Stomach (tissue), 9 donors: ENCODE measurements around the gene NDUFA9. TPM values are rescaled to one million over a fixed set of nuclear protein-coding genes. Genes with fewer than 3 reads are reported as not detected.

Source experiments
- DNase-seq, 2 donors: peaks; one replicate each; pipeline versions ENCODE4 v3.0.0 to v3.0.0-alpha.2; 2013 to 2019
- H3K27ac ChIP-seq, 5 donors: fragments of 200-600 bp in 4 of 5; sonication (generic) in 4 of 5; one replicate each; pipeline ENCODE4 v1.5.1; 2013 to 2019; ENCODE audit warnings: mild to moderate bottlenecking in 1 of 5, moderate library complexity in 1 of 5
- H3K27me3 ChIP-seq, 3 donors: fragments of 200-600 bp; sonication (generic); one replicate each; pipeline ENCODE4 v1.5.1; 2017 to 2019; ENCODE audit warnings: mixed run types in 1 of 3
- H3K36me3 ChIP-seq, 4 donors: fragments of 200-600 bp; sonication (generic); 1 replicate in 3 of 4; 2 replicates in 1 of 4; pipeline ENCODE4 v1.5.1; 2016 to 2019
- H3K4me1 ChIP-seq, 4 donors: fragments of 200-600 bp; sonication (generic); one replicate each; pipeline ENCODE4 v1.5.1; 2016 to 2019
- H3K4me3 ChIP-seq, 4 donors: fragments of 200-600 bp; sonication (generic) in 3 of 4; one replicate each; pipeline ENCODE4 v1.5.1; 2016 to 2019; ENCODE audit warnings: mild to moderate bottlenecking in 1 of 4
- H3K9me3 ChIP-seq, 4 donors: fragments of 200-600 bp; sonication (generic); one replicate each; pipeline ENCODE4 v1.5.1; 2016 to 2019
- EP300 ChIP-seq: sonication (generic); formaldehyde crosslinking; IDR thresholded peaks from one replicate; pipeline ENCODE4 v1.6.1; 2017; ENCODE audit warnings: antibody characterized with exemption
- POLR2A ChIP-seq, 4 donors: fragments of 450-650 bp; IDR thresholded peaks; one replicate each; pipeline ENCODE4 v1.6.1; 2016; ENCODE audit warnings: antibody characterized with exemption in 4 of 4, control low read depth in 2 of 4, mild to moderate bottlenecking in 1 of 4, moderate library complexity in 1 of 4
- POLR2AphosphoS5 ChIP-seq, 3 donors: sonication (generic); formaldehyde crosslinking; IDR thresholded peaks; one replicate each; pipeline ENCODE4 v1.6.1; 2016; ENCODE audit warnings: antibody characterized with exemption in 3 of 3
- WGBS, 5 donors: extraction: QIAGEN DNeasy Blood & Tissue Kit in 3 of 5; methylation state at CpG; one replicate each; pipeline versions ENCODE4 v1.1.5 to v1.1.7; 2013 to 2018; 5-methylcytosine and 5-hydroxymethylcytosine counted together
- intact Hi-C: fragments of 100-400 bp; cut with DNase I; formaldehyde crosslinking; loops from one replicate; pipeline ENCODE4 v1.15.1; 2023; ENCODE audit warnings: low total_unique reads
- polyA plus RNA-seq, 3 donors: library from polyadenylated mRNA; stranded (reverse); fragments of 200-250 nt; gene quantifications; one replicate each; pipeline ENCODE4 v1.2.3, GENCODE V29; 2013
- total RNA-seq, 5 donors: library from RNA; depleted of rRNA; stranded (reverse); fragments of >200 nt; gene quantifications; one replicate each; pipeline versions ENCODE4 v1.1.0 to v1.2.3, GENCODE V29; 2014 to 2016
- TF ChIP-seq, protein P1 (sequence below), 7 experiments: fragments of 450-650 bp in 4 of 7; fragments of 200-600 bp in 3 of 7; sonication (generic) in 3 of 7; IDR thresholded peaks; one replicate each; pipeline ENCODE4 v1.5.1; 2016 to 2019; ENCODE audit warnings: antibody characterized with exemption in 7 of 7, control low read depth in 2 of 7, mild to moderate bottlenecking in 1 of 7
- donor health status: healthy with polysubstance abuse.
- donor health status: Bipolar disorder and iron deficiency.
- donor health status: healthy.

Gene NDUFA9
- total and polyA plus RNA-seq, 8 donors: 10.5 to 72.4 (median 54.4) TPM

DNA sequence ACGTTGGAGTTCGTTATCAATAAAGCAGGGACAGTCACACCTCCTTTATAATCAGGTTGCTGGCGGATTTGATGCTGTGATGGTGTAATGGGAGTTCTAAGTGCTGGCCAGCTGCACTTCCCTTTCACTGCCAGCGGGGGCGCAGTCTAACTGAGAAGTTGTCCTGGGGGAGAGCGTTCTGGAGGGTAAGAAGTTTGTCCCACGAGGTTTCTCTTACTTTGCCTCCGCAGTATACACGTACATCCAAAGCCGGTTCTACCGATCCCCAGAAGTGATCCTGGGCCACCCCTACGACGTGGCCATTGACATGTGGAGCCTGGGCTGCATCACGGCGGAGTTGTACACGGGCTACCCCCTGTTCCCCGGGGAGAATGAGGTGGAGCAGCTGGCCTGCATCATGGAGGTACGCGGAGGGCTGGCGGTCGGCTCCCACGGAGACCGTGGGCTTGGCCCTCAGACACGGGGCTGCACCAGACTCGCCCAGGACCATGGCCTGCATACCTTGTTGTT lies 44.2 kb upstream of the NDUFA9 start:
- H3K4me3 ChIP-seq: peak overlapping the region; percentile 68 to 84 (median 76)
- peak; percentile 84 to 94 for DNase-seq
- peak overlapping the region in 4 of 5 donors; percentile 69 to 85 (median 77) for H3K27ac ChIP-seq
- H3K9me3 ChIP-seq: no peaks in the 10 kb centered on the region
- H3K27me3 ChIP-seq: no peaks in the 10 kb centered on the region
- intact Hi-C loops: no loop called here
- H3K36me3 ChIP-seq: peaks cover 0 to 27% (median 7%) of the 10 kb centered on the region in 4 donors
- TF ChIP-seq POLR2A (IDR thresholded peaks at IDR 0.05) (no peak), POLR2AphosphoS5 (IDR thresholded peaks at IDR 0.05) (peak; percentile 52 to 78 (median 62))
- TF ChIP-seq, protein P1, sequence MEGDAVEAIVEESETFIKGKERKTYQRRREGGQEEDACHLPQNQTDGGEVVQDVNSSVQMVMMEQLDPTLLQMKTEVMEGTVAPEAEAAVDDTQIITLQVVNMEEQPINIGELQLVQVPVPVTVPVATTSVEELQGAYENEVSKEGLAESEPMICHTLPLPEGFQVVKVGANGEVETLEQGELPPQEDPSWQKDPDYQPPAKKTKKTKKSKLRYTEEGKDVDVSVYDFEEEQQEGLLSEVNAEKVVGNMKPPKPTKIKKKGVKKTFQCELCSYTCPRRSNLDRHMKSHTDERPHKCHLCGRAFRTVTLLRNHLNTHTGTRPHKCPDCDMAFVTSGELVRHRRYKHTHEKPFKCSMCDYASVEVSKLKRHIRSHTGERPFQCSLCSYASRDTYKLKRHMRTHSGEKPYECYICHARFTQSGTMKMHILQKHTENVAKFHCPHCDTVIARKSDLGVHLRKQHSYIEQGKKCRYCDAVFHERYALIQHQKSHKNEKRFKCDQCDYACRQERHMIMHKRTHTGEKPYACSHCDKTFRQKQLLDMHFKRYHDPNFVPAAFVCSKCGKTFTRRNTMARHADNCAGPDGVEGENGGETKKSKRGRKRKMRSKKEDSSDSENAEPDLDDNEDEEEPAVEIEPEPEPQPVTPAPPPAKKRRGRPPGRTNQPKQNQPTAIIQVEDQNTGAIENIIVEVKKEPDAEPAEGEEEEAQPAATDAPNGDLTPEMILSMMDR (IDR thresholded peaks at IDR 0.05): peak in 5 of 7 experiments; percentile 88 to 99 (median 97)
- peaks cover 0 to 25% (median 20%) of the 10 kb centered on the region in 4 donors for H3K4me1 ChIP-seq
- WGBS, 5 donors: 0 to 2% (median 1%) methylated on average over 24 to 25 of the region's 25 CpGs

DNA sequence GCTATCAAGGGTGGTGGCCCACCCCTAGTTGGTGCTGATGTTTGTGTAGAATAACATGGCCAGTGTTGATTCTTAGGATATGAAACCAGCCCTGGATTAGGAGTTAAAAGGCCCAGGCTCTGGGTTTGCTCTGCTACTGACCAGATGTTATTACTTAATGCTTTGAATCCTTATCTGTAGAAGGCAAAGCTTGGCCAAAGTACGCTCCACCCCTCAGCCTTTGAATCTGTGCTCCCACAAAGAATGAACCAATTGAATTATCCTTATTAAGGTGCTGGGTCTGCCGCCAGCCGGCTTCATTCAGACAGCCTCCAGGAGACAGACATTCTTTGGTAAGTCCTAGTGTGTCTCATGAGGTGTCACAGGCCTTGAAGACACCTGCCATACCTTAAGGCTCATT lies 41.9 kb upstream of the NDUFA9 start:
- WGBS, 5 donors: 55 to 88% (median 70%) methylated on average over 3 of the region's 3 CpGs
- Histone ChIP-seq H3K9me3 (no peaks in the 10 kb centered on the region), H3K4me1 (peaks cover 0 to 25% (median 20%) of the 10 kb centered on the region in 4 donors), H3K27me3 (no peaks in the 10 kb centered on the region), H3K27ac (no peak overlapping the region), H3K4me3 (no peak overlapping the region), H3K36me3 (peaks cover 7 to 49% (median 29%) of the 10 kb centered on the region in 4 donors)
- peak in 1 of 2 donors; percentile 9 for DNase-seq
- TF ChIP-seq POLR2AphosphoS5 (IDR thresholded peaks at IDR 0.05) (no peak), EP300 (no peak)
- TF ChIP-seq, protein P1 (IDR thresholded peaks at IDR 0.05): no peak
- intact Hi-C loops: no loop called here

DNA sequence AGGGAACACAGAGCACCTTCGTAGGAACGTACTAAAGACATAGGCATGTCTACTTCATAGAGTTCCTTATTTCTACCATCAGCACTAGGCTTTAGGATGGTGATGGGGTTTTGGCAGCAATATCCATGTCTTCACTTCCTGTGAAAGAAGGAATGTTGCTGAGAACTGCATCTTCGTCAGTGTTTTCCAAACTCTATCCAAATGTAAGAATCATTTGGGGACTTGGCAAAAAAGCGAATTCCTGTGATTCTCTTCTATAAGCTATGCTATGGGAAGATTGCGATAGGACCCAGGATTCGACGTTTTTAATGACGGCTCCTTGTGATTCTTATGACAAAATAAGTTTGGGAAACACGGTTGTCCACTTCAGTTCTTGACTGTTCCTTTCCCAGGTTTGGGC lies 39.8 kb upstream of the NDUFA9 start:
- WGBS, 5 donors: 88 to 94% (median 91%) methylated on average over 9 of the region's 9 CpGs
- no peak overlapping the region for H3K4me3 ChIP-seq
- peaks cover 25 to 69% (median 49%) of the 10 kb centered on the region in 4 donors for H3K36me3 ChIP-seq
- no peak for TF ChIP-seq POLR2A (IDR thresholded peaks at IDR 0.05)
- TF ChIP-seq EP300: no peak
- TF ChIP-seq, protein P1 (IDR thresholded peaks at IDR 0.05): no peak
- TF ChIP-seq POLR2AphosphoS5 (IDR thresholded peaks at IDR 0.05): no peak
- H3K4me1 ChIP-seq: peaks cover 0 to 25% (median 20%) of the 10 kb centered on the region in 4 donors
- H3K27me3 ChIP-seq: no peaks in the 10 kb centered on the region
- intact Hi-C loops: no loop called here
- DNase-seq: peak in 1 of 2 donors; percentile 28
- no peaks in the 10 kb centered on the region for H3K9me3 ChIP-seq
- no peak overlapping the region for H3K27ac ChIP-seq

DNA sequence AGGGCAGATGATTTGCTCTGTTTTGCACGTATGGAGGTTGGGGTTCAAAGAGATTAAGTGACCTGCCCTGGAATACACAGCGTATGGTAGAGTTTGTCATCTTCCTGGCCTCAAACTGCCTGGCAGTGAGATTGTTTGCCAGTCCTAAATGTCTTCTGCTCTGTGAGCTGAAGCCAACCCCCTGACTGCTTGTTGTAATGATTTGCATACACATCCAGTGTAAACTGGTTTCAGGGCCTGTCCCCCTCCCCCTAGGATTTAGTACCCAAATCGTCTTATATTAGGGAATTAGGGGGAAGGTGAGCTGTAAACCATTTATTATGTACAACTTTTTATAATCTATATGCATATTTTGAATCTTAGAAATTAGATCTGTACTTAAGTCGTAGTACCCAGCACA lies 38.4 kb upstream of the NDUFA9 start:
- DNase-seq: no peak
- WGBS, 5 donors: 55 to 87% (median 72%) methylated on average over 4 of the region's 4 CpGs
- H3K27me3 ChIP-seq: no peaks in the 10 kb centered on the region
- no peaks in the 10 kb centered on the region for H3K9me3 ChIP-seq
- peaks cover 25 to 83% (median 63%) of the 10 kb centered on the region in 4 donors for H3K36me3 ChIP-seq
- TF ChIP-seq EP300 (no peak), POLR2AphosphoS5 (IDR thresholded peaks at IDR 0.05) (no peak), POLR2A (IDR thresholded peaks at IDR 0.05) (no peak)
- TF ChIP-seq, protein P1 (IDR thresholded peaks at IDR 0.05): no peak
- H3K27ac ChIP-seq: no peak overlapping the region
- H3K4me1 ChIP-seq: peaks cover 0 to 22% (median 17%) of the 10 kb centered on the region in 4 donors
- H3K4me3 ChIP-seq: no peak overlapping the region
- intact Hi-C loops: no loop called here
